Body of pancreas (tissue), 4 donors: Measurements from ENCODE around the gene CLDN1. TPM values are rescaled to one million over a fixed set of nuclear protein-coding genes. Genes with fewer than 3 reads are reported as not detected.
A peak's percentile ranks its signal among the peaks of the same experiment; 100 is the strongest.

ENCODE experiments used
- ATAC-seq: fragments of 150-250 bp; one replicate; pipeline ENCODE4 v1.9.1; 2016
- DNase-seq, 4 donors: peaks; one replicate each; pipeline ENCODE4 v3.0.0-alpha.2; 2019
- H3K27ac ChIP-seq, 4 donors: fragments of 200-600 bp; sonication (generic); 1 replicate in 3 of 4; 2 replicates in 1 of 4; pipeline versions ENCODE4 v1.5.1 to v1.6.1; 2016 to 2019; ENCODE audit warnings: mild to moderate bottlenecking in 1 of 4, mixed read lengths in 1 of 4, moderate library complexity in 1 of 4
- H3K27me3 ChIP-seq, 2 donors: fragments of 200-600 bp; sonication (generic); one replicate each; pipeline ENCODE4 v1.6.0; 2016; ENCODE audit warnings: mild to moderate bottlenecking in 1 of 2
- H3K36me3 ChIP-seq, 2 donors: fragments of 200-600 bp; sonication (generic); replicated peaks in 1 of 2; 2 replicates each; pipeline ENCODE4 v1.5.1; 2016; ENCODE audit warnings: low read depth in 2 of 2; ENCODE audit not compliant: insufficient read depth in 1 of 2
- H3K4me1 ChIP-seq: fragments of 200-600 bp; sonication (generic); one replicate; pipeline ENCODE4 v1.6.0; 2016
- H3K4me3 ChIP-seq, 2 donors: fragments of 200-600 bp; sonication (generic); 1 replicate in 1 of 2; 2 replicates in 1 of 2; pipeline ENCODE4 v1.5.1; 2016 to 2019
- H3K9me3 ChIP-seq, 3 donors: fragments of 200-600 bp; sonication (generic); 1 replicate in 2 of 3; 2 replicates in 1 of 3; pipeline ENCODE4 v1.5.1; 2016
- CTCF ChIP-seq, 7 experiments: fragments of 450-650 bp in 4 of 7; fragments of 200-600 bp in 3 of 7; sonication (generic) in 3 of 7; IDR thresholded peaks; one replicate each; pipeline ENCODE4 v1.5.1; 2016 to 2019; ENCODE audit warnings: antibody characterized with exemption in 7 of 7
- POLR2A ChIP-seq, 3 donors: fragments of 450-650 bp; IDR thresholded peaks; one replicate each; pipeline ENCODE4 v1.6.1; 2016; ENCODE audit warnings: antibody characterized with exemption in 3 of 3, mild to moderate bottlenecking in 2 of 3
- WGBS, 2 donors: methylation state at CpG; one replicate each; pipeline ENCODE4 v1.1.5; 2017; 5-methylcytosine and 5-hydroxymethylcytosine counted together
- intact Hi-C: fragments of 100-400 bp; cut with DNase I; formaldehyde crosslinking; loops from one replicate; pipeline ENCODE4 v1.15.1; 2023
- total RNA-seq, 2 donors: library from RNA; depleted of rRNA; stranded (reverse); fragments of >200 nt; gene quantifications; one replicate each; pipeline ENCODE4 v1.1.0, GENCODE V29; 2016

The CLDN1 gene
- total RNA-seq, 2 donors from 2014 or later: 33.3 to 57.9 TPM

- Histone ChIP-seq H3K9me3 (no peaks in the 10 kb centered on the region), H3K4me3 (peak overlapping the region; percentile 41), H3K27me3 (no peaks in the 10 kb centered on the region), H3K36me3 (no peaks in the 10 kb centered on the region), H3K27ac (peak overlapping the region; percentile 45 to 92 (median 86)), H3K4me1 (peaks cover 21% of the 10 kb centered on the region)
- intact Hi-C loops: loop anchor here (5.0 kb wide), 2 partner anchors 98 to 348 kb away; no protein-coding TSS in a partner anchor
- TF ChIP-seq POLR2A (IDR thresholded peaks at IDR 0.05) (no peak), CTCF (IDR thresholded peaks at IDR 0.05) (no peak)
- 40 to 48% methylated on average over 7 of the region's 7 CpGs for WGBS, 2 donors
- DNase-seq: no peak
- no peak for ATAC-seq
Measured at GRCh38 chr3:190320594-190321362, 1.5 kb downstream of the CLDN1 start.

GRCh38 chr3:190319660-190320059, 2.6 kb downstream of the CLDN1 start:
- intact Hi-C loops: loop anchor here (5.0 kb wide), 2 partner anchors 97 to 347 kb away; no protein-coding TSS in a partner anchor
- TF ChIP-seq CTCF (IDR thresholded peaks at IDR 0.05): no peak
- peak in 1 of 3 donors; percentile 38 for TF ChIP-seq POLR2A (IDR thresholded peaks at IDR 0.05)
- Histone ChIP-seq H3K27me3 (no peaks in the 10 kb centered on the region), H3K27ac (peak overlapping the region; percentile 45 to 86 (median 73)), H3K36me3 (no peaks in the 10 kb centered on the region), H3K9me3 (no peaks in the 10 kb centered on the region), H3K4me3 (peak overlapping the region in 1 of 2 donors; percentile 1), H3K4me1 (peaks cover 33% of the 10 kb centered on the region)
- WGBS, 2 donors: 25 to 45% methylated on average over 4 of the region's 4 CpGs
- ATAC-seq: peak; percentile 13
- DNase-seq: peak; percentile 25 to 67 (median 54)

- no peak for DNase-seq
- ATAC-seq: no peak
- Histone ChIP-seq H3K27me3 (no peaks in the 10 kb centered on the region), H3K27ac (peak overlapping the region; percentile 37 to 86 (median 73)), H3K4me1 (peaks cover 38% of the 10 kb centered on the region), H3K9me3 (no peaks in the 10 kb centered on the region), H3K36me3 (no peaks in the 10 kb centered on the region), H3K4me3 (peak overlapping the region in 1 of 2 donors; percentile 1)
- intact Hi-C loops: no loop called here
- TF ChIP-seq CTCF (IDR thresholded peaks at IDR 0.05) (no peak), POLR2A (IDR thresholded peaks at IDR 0.05) (no peak)
- WGBS, 2 donors: 76 to 83% methylated on average over 5 of the region's 5 CpGs
Measured at GRCh38 chr3:190318666-190319065, 3.6 kb downstream of the CLDN1 start.

- H3K36me3 ChIP-seq: no peaks in the 10 kb centered on the region
- peaks cover 32% of the 10 kb centered on the region for H3K4me1 ChIP-seq
- ATAC-seq (peak; percentile 58), DNase-seq (peak in 3 of 4 donors; percentile 37 to 57 (median 52))
- H3K27me3 ChIP-seq: no peaks in the 10 kb centered on the region
- intact Hi-C loops: no loop called here
- H3K9me3 ChIP-seq: no peaks in the 10 kb centered on the region
- no peak overlapping the region for H3K4me3 ChIP-seq
- 8 to 18% methylated on average over 1 of the region's 1 CpG for WGBS, 2 donors
- H3K27ac ChIP-seq: peak overlapping the region in 3 of 4 donors; percentile 38 to 58 (median 43)
- TF ChIP-seq CTCF (IDR thresholded peaks at IDR 0.05) (no peak), POLR2A (IDR thresholded peaks at IDR 0.05) (no peak)
Measured at GRCh38 chr3:190314741-190315140, 7.5 kb downstream of the CLDN1 start.
